Activated T-cell treated with anti-CD3 and anti-CD28 coated beads, Interleukin-2, amount 50 U/mL, for 1 hour (primary cell): ENCODE results near the gene TMEM179.

Experiments used
- DNase-seq: peaks from one replicate; pipeline ENCODE4 v3.0.0-alpha.2; 2020

The TMEM179 gene

DNA sequence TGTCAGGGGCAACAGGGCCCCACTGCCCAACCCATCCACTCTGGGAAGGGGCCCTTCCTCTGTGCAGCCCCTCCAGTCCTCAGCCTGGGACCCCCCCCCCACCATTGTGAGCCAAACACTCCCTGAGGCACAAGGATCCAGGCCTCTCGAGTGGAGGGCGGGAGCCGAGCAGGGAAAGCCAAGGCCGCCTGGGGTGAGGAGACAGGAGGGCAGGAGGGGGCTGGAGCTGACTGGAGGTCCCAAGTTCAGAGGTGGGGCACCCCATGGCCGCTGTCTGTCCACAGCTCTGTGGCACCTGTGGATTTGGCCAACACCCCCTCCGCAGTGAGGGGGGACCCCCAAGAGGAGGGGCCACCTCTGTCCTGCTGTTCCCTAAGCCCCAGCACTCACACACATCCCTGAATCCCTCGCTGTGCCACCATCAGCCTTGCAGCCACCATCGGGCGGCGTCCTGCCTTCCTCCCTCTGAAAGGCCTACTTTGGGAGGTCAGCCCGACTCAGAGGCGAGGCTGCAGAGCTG, 50.4 kb downstream of the TMEM179 start:
- DNase-seq = peak; percentile 5

DNA sequence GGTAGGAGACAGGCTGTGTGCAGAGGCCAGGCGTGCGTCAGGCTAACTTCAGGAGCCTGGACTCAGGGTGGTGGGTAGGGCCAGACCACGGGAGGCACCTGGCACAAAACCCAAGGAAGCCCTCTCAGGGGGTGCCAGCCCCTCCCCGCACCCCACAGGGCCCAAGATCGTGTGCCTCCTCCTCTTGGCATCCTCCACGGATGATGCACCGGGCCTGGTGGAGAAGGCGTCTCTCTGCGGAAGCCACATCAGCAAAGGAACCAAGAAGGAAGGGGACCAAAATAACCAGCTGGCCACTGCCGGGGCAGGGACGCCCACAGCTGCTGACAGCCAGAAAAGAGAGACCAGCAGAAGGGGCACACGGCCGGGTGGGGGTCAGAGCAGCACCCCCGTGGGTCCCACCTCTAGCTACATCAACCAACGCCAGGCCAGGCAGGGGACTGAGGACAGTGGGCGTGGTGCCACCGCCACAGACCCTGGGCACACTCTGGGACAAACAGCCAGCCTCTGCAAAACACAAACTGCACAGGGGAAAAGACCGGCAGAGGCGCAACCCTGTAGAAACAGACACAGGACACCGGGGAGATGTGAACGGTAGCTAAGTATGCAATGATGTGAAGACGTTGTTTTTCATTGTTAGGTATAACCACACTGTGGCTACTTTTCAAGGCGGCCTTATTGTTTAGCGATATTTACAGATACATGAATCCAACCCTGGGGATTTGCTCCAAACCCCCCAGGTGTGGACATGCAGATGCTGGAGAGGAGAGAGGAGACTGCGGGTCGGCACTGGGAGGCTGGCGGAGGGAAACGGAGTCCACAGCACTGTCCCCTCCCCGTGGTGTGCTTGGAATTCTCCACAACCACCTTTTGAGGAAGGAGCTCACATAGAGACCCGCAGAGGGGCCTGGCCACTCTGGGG, 51.1 kb downstream of the TMEM179 start:
- no peak for DNase-seq

DNA sequence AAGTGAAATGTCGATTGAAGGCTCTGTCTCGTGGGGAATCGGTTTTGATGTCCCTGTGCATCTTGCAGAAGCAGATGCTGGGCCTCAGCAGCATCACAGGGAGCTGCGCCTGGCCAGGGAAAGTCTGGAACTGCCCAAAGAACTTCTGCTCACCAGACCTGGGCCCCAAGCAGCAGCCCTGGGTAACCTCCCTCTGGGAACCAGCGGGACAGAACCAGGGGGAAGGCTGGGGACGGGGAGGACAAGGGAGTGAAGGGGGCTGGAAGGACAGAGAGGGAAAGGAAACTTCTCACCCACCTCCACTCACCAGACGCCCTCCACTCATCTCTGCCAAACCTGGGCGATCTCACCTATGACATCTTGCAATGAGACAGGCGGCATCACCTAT, 51.8 kb downstream of the TMEM179 start:
- no peak for DNase-seq

- peak; percentile 13 for DNase-seq
These were observed 52.5 kb downstream of the TMEM179 start for GRCh38 chr14:104551851-104552737.

DNA sequence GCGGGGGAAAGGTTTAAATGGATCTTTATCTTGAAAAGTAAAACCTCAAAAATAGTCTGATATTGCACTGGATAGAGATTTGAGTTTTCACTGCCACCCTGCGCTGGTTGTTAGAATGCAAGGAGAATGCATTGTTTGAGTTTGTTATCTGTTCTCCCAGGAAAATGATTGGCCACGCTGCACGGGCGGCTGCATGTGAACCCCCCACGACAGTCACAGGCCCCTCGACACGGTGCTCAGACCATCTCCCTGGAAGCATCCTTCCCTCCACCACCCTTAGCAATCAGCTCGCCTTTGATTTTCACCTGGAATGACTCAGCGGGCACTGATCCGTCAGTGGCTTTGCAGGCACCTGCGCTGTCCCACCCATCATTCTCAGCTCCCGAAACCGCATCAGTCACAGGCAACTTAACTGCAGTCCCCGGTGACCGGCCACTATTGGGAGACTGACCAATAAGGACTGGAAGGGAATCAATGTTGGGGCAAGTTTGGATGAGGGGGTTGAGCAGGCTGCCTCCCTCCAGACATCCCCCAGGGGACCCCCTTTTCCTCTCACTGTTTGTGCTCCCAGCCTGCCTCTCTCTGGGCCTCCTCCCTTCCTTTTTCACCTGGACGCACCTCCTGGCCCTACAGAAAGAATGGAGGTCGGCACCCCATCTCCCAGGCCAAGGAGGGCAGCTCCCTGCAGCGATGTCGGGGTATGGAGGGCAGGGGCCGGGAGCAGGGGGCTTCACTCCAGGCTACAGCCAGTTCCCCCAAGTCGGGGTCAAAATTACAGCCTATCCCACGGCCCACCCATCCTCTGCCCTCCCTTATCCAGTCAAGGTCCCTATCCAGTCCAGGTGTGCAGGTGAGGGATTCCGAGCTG, 53.5 kb downstream of the TMEM179 start:
- peak; percentile 5 for DNase-seq

DNA sequence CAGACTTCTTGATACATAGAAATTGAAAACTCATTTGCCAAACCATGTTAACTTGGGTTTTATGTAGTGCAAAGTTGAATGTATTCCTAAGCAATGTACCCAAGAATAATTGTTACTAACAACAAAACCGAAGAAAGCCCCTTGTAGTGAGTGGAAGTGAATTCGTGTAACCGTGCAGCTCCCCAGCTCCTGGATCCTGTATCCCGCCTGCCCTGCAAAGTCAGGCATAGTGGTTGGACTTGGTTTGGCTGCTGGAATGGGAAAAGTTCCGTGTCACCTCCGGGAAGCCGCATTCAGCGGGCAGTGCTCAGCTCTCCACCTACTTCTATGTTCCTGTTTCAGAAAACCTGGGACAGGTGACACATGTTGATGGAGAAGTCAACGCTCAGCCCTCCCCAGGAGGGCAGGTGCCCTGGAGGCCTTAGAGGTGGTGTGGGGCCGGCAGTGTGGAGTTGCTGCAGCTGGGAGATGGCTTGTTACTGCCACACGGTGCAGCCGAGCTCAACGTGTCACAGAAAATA, 54.2 kb downstream of the TMEM179 start:
- DNase-seq = no peak

DNA sequence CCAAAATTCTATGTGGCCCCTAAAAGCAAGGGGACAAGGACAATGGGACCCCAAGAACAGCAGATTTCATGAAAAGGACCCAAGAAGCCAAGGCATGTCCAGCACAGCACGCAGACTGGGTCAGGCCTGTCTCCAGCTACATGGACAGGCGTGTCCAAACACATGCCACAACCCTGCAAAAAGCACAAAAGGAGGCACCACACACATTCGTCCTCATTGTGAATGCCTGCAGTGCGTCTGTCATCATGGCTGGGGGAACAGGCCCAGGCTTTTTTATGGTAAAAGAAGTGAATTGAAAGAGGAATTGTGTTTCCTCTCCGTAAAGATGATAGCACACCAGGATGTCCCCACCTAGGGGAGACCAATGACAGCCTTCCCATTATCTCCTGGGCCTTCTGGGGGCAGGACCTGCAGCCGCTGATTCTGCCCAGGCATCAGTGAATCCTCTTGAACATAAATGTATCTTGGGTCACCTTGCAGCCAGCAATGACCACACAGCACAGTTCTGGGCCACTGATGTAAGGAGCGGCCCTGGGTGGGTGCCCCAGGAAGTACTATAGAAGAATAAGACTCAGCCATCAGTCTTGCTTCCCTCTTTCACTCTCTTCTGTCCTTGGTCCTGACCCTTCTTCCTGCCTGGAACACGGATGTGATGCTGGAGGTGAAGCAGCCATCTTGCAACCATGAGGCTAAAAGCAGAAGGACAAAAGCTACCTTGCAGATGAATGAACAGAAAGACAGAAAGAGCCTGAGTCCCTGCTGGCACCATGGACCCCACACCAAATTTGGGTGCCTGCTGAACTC, 54.8 kb downstream of the TMEM179 start:
- no peak for DNase-seq

- no peak for DNase-seq
These were observed 55.6 kb downstream of the TMEM179 start for GRCh38 chr14:104548802-104549535.

GRCh38 chr14:104547998-104548700, 56.4 kb downstream of the TMEM179 start:
- no peak for DNase-seq

DNA sequence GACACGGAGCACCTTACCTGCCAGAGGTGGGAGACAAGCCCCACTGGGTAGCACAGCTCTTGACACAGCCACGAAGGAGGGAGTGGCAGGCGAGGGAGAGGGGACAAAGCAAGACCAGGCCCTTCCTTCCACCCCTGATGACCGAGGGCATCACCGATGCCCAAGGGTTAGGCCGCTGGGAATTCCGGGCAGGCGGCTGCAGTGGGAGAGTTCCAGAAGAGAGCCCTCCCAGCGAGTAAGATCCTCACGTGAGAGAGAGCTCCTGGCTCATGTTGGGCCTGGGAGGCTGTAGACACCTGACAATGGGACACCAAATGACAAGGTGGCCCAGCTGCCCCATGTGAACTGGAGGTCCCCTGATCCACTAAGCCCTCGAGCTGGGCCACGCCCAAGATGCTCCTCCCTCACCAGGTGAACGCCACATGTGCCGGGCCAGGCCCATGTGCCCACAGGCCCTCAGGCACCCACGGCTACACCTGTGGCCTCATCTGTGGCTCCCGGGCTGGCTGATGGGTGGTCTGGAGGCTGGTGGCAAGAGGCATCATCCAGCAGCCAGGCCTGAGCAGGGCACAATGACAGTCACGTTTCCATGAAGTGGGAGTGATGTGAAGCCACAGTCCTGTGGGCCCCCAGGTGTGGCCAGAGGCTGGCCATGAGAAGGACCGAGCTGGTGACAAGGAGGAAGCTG, 57.1 kb downstream of the TMEM179 start:
- DNase-seq = no peak

DNA sequence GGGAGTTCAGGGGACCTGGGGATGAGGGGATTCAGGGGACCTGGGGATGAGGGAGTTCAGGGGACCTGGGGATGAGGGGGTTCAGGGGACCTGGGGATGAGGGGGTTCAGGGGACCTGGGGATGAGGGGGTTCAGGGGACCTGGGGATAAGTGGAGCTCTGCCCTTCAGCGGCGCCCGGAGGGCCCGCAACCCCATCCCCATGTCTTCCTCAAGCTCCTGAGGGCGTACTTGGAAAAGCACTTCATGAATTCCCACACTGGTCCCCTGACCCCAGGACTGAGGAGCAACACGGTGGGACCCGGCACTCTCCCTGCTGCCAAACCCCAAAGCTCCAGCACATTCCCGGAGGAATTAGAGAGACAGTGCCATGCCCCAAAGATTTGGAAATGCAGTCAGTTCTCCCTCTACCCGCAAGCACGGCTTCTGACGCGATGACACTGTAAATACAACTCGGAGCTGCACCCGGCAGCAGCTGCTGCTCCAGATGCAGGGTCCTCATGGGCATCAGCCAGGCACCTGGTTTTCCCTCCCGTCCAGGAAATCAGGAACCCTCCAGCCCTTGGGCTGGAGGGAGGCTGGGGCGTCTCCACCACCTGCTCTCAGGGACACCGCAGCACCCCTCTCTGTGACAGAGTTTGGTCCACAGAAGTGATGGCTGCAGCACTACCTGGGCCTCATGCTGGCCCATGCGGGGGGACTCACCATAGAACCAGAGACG, 57.8 kb downstream of the TMEM179 start:
- no peak for DNase-seq

GRCh38 chr14:104545942-104546501, 58.5 kb downstream of the TMEM179 start:
- no peak for DNase-seq

DNA sequence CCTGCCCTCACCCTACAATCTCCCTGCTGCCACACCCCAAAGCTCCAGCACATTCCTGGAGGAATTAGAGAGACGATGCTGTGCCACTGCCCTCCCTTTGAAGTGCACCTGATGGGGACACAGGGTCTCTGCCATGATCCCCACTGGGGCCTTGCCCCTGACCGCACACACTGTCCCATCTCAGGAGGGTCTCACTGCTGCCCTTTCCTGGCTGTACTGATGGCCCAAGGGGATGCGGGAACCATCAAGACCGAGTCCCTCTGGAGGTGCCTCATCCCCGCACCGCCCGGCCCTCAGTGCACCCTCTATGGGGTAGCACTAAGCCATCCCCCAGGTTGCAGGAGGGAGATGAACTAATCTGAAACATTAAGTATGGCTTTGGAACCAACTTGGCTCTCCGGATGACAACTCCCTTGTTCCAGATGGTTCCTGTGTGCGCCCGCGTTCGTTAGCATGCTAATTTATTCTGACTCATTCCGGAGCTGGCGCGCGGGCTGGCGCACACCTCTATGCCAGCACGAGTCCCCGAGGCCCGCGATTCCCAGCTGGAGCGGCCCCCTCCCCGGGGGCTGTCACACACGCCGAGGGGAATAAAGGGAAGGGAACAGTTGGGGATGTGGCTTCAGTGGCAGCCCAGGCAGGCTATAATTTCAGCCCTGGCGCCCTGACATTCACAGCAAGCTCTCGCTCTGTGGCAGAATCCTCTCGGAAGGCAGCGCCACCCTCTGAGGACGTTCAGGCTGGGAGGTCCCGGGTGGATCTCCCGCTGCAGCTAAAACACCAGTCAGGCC, 59.2 kb downstream of the TMEM179 start:
- no peak for DNase-seq

- DNase-seq = no peak
These were observed 60.1 kb downstream of the TMEM179 start for GRCh38 chr14:104544362-104544961.

- no peak for DNase-seq
These were observed 61.4 kb downstream of the TMEM179 start for GRCh38 chr14:104542871-104543830.
